Uterus (tissue), 4 donors: Measurements from ENCODE around the gene ZBTB20. TPM values are rescaled to one million over a fixed set of nuclear protein-coding genes. Genes with fewer than 3 reads are reported as not detected.

ENCODE experiments used
- DNase-seq, 2 donors: peaks; one replicate each; pipeline ENCODE4 v3.0.0-alpha.2; 2019 to 2020
- H3K27ac ChIP-seq, 2 donors: fragments of 200-600 bp; sonication (generic); 1 replicate in 1 of 2; 2 replicates in 1 of 2; pipeline ENCODE4 v1.5.1; 2016 to 2018
- H3K27me3 ChIP-seq, 2 donors: fragments of 200-600 bp; sonication (generic); one replicate each; pipeline ENCODE4 v1.5.1; 2018 to 2019; ENCODE audit warnings: control low read depth in 1 of 2
- H3K36me3 ChIP-seq, 2 donors: fragments of 200-600 bp; sonication (generic); one replicate each; pipeline ENCODE4 v1.5.1; 2019; ENCODE audit warnings: control low read depth in 1 of 2
- H3K4me1 ChIP-seq, 2 donors: fragments of 200-600 bp; sonication (generic); one replicate each; pipeline ENCODE4 v1.5.1; 2018 to 2019; ENCODE audit warnings: control low read depth in 1 of 2
- H3K4me3 ChIP-seq, 2 donors: fragments of 200-600 bp; sonication (generic); 1 replicate in 1 of 2; 2 replicates in 1 of 2; pipeline ENCODE4 v1.5.1; 2018 to 2019; ENCODE audit warnings: mild to moderate bottlenecking in 1 of 2
- H3K9me3 ChIP-seq, 2 donors: fragments of 200-600 bp; sonication (generic); one replicate each; pipeline ENCODE4 v1.5.1; 2019; ENCODE audit warnings: control low read depth in 1 of 2
- POLR2A ChIP-seq, 2 donors: fragments of 450-650 bp; IDR thresholded peaks; one replicate each; pipeline ENCODE4 v1.6.1; 2016; ENCODE audit warnings: antibody characterized with exemption in 2 of 2, mild to moderate bottlenecking in 1 of 2, moderate library complexity in 1 of 2
- intact Hi-C: fragments of 100-400 bp; cut with DNase I; formaldehyde crosslinking; loops from one replicate; pipeline ENCODE4 v1.15.1; 2023; ENCODE audit warnings: low total_unique reads
- total RNA-seq, 4 donors: library from RNA; depleted of rRNA in 3 of 4; stranded (reverse); fragments of >200 nt in 3 of 4; gene quantifications; one replicate each; pipeline versions ENCODE4 v1.1.0 to v1.2.4, GENCODE V29; 2014 to 2023
- TF ChIP-seq, protein P1 (sequence below), 4 experiments: fragments of 200-600 bp in 2 of 4; fragments of 450-650 bp in 2 of 4; sonication (generic) in 2 of 4; IDR thresholded peaks; one replicate each; pipeline ENCODE4 v1.5.1; 2016 to 2019; ENCODE audit warnings: antibody characterized with exemption in 4 of 4, mild to moderate bottlenecking in 2 of 4, moderate library complexity in 1 of 4
- donor health status: DM: yes; HTN: yes; CAD: no.

Gene ZBTB20
- total RNA-seq: 100 to 1,000 TPM in 1 of 4 donors, 10 to 100 TPM in 3; 35.6 to 157 (median 85.1) TPM

GRCh38 chr3:115146418-115147328 lies at the start of gene ZBTB20:
Gene ZBTB20, minus strand, starts transcription at chr3:115147288.
- intact Hi-C loops: no loop called here
- H3K4me1 ChIP-seq: peaks cover 0 to 8% of the 10 kb centered on the region in 2 donors
- no peaks in the 10 kb centered on the region for H3K27me3 ChIP-seq
- H3K9me3 ChIP-seq: no peaks in the 10 kb centered on the region
- H3K27ac ChIP-seq: peak within 1 kb of the TSS; percentile 97 to 98
- TF ChIP-seq, protein P1, sequence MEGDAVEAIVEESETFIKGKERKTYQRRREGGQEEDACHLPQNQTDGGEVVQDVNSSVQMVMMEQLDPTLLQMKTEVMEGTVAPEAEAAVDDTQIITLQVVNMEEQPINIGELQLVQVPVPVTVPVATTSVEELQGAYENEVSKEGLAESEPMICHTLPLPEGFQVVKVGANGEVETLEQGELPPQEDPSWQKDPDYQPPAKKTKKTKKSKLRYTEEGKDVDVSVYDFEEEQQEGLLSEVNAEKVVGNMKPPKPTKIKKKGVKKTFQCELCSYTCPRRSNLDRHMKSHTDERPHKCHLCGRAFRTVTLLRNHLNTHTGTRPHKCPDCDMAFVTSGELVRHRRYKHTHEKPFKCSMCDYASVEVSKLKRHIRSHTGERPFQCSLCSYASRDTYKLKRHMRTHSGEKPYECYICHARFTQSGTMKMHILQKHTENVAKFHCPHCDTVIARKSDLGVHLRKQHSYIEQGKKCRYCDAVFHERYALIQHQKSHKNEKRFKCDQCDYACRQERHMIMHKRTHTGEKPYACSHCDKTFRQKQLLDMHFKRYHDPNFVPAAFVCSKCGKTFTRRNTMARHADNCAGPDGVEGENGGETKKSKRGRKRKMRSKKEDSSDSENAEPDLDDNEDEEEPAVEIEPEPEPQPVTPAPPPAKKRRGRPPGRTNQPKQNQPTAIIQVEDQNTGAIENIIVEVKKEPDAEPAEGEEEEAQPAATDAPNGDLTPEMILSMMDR (IDR thresholded peaks at IDR 0.05): no peak
- TF ChIP-seq POLR2A (IDR thresholded peaks at IDR 0.05): peak in 1 of 2 donors; percentile 46
- H3K36me3 ChIP-seq: no peaks in the 10 kb centered on the region
- H3K4me3 ChIP-seq: peak within 1 kb of the TSS; percentile 87
- peak; percentile 77 to 78 for DNase-seq

DNA sequence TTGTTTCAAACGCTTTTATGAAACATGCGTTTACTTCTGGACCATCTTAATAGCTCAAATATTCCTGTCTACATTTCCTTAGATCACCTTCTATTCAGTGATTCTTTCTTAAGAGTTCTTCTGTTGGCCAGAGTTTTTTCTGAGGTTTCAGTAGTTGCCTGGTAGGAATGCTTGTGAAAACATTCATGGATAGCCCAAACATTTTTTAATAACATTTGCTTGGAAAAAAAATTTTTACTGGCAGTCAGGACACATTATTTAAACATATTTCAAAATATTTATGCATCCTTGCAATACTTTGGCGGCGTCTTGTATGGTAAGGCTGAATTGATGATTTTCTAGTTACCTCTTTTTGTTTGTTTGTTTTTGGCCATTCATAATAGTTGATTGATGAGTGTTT lies 47.4 kb upstream of the ZBTB20 start:
- TF ChIP-seq, protein P1 (IDR thresholded peaks at IDR 0.05): no peak
- DNase-seq: no peak
- no peaks in the 10 kb centered on the region for H3K4me1 ChIP-seq
- H3K36me3 ChIP-seq: no peaks in the 10 kb centered on the region
- no peak overlapping the region for H3K27ac ChIP-seq
- no peaks in the 10 kb centered on the region for H3K9me3 ChIP-seq
- intact Hi-C loops: no loop called here
- H3K27me3 ChIP-seq: no peaks in the 10 kb centered on the region
- no peak overlapping the region for H3K4me3 ChIP-seq

DNA sequence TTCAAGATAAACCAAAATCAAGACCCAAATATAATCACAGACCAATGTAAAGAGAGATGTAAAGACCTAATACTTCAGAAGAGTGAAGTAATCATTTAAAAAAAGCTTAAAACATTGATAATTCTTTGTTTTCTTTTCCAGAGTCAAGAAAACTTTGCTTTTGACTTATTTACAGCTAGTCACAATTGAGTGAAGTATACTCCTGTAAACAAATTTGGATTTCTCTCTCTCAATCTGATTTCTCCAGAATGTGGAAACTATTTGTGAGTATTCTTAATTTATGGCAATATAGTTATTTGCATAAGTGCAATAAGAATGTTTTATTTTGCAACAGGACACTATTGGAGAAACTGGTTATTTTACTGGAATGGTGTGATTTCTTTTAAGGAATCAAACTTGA lies 43.7 kb upstream of the ZBTB20 start:
- Histone ChIP-seq H3K9me3 (no peaks in the 10 kb centered on the region), H3K36me3 (no peaks in the 10 kb centered on the region), H3K4me1 (no peaks in the 10 kb centered on the region), H3K4me3 (no peak overlapping the region), H3K27me3 (no peaks in the 10 kb centered on the region), H3K27ac (no peak overlapping the region)
- intact Hi-C loops: no loop called here
- DNase-seq: no peak
- no peak for TF ChIP-seq POLR2A (IDR thresholded peaks at IDR 0.05)
- TF ChIP-seq, protein P1 (IDR thresholded peaks at IDR 0.05): no peak

GRCh38 chr3:115187149-115187757 lies 40.2 kb upstream of the ZBTB20 start:
- DNase-seq: no peak
- TF ChIP-seq, protein P1 (IDR thresholded peaks at IDR 0.05): no peak
- Histone ChIP-seq H3K4me1 (no peaks in the 10 kb centered on the region), H3K9me3 (no peaks in the 10 kb centered on the region), H3K4me3 (no peak overlapping the region), H3K36me3 (no peaks in the 10 kb centered on the region), H3K27me3 (no peaks in the 10 kb centered on the region), H3K27ac (no peak overlapping the region)
- intact Hi-C loops: no loop called here
